Activated T-helper 1 cell treated with Interleukin-2 at 50 U/mL for 16 hours (primary cell): Measurements from ENCODE around the gene AHCYL2.
A peak's percentile ranks its signal among the peaks of the same experiment; 100 is the strongest.
"Not testable (repeated sequence)": the region's sequence is repeated elsewhere in the genome, so short reads cannot be mapped to it uniquely, and the experiment has no call there.

ENCODE experiments used
- DNase-seq: peaks from one replicate; pipeline ENCODE4 v3.0.0-alpha.2; 2020; ENCODE audit warnings: low read depth

The AHCYL2 gene

GRCh38 chr7:129353104-129353503 lies 128.3 kb downstream of the AHCYL2 start:
- DNase-seq, result not testable (repeated sequence)

- no peak for DNase-seq
Observed at GRCh38 chr7:129354428-129355157, 129.8 kb downstream of the AHCYL2 start.

GRCh38 chr7:129356176-129356575 lies 131.3 kb downstream of the AHCYL2 start:
- no peak for DNase-seq

- no peak for DNase-seq
Observed at GRCh38 chr7:129359176-129359575, 134.3 kb downstream of the AHCYL2 start.

GRCh38 chr7:129359638-129360037 lies 134.8 kb downstream of the AHCYL2 start:
- no peak for DNase-seq

- DNase-seq, result no peak
Observed at GRCh38 chr7:129361771-129362170, 136.9 kb downstream of the AHCYL2 start.

- no peak for DNase-seq
Observed at GRCh38 chr7:129362496-129362895, 137.7 kb downstream of the AHCYL2 start.

- no peak for DNase-seq
Observed at GRCh38 chr7:129367349-129367699, 142.5 kb downstream of the AHCYL2 start.

GRCh38 chr7:129367700-129368388 lies 143.0 kb downstream of the AHCYL2 start:
- DNase-seq, result peak; percentile 42

GRCh38 chr7:129368389-129368986 lies 143.7 kb downstream of the AHCYL2 start:
- DNase-seq, result no peak

- DNase-seq, result not testable (repeated sequence)
Observed at GRCh38 chr7:129369447-129369846, 144.6 kb downstream of the AHCYL2 start.

- DNase-seq, result no peak
Observed at GRCh38 chr7:129370812-129371211, 146.0 kb downstream of the AHCYL2 start.

GRCh38 chr7:129371487-129371886 lies 146.7 kb downstream of the AHCYL2 start:
- DNase-seq, result no peak

GRCh38 chr7:129373651-129374428 lies 149.0 kb downstream of the AHCYL2 start:
- DNase-seq, result no peak

- DNase-seq, result no peak
Observed at GRCh38 chr7:129375141-129375938, 150.5 kb downstream of the AHCYL2 start.

GRCh38 chr7:129376076-129376777 lies 151.4 kb downstream of the AHCYL2 start:
- DNase-seq, result no peak

GRCh38 chr7:129376778-129377700 lies 152.2 kb downstream of the AHCYL2 start:
- DNase-seq, result no peak

- DNase-seq, result no peak
Observed at GRCh38 chr7:129381710-129382484, 157.1 kb downstream of the AHCYL2 start.

- DNase-seq, result no peak
Observed at GRCh38 chr7:129383542-129384132, 158.8 kb downstream of the AHCYL2 start.
